ENCODE measurements around the gene NR1I2.

The NR1I2 gene

DNA sequence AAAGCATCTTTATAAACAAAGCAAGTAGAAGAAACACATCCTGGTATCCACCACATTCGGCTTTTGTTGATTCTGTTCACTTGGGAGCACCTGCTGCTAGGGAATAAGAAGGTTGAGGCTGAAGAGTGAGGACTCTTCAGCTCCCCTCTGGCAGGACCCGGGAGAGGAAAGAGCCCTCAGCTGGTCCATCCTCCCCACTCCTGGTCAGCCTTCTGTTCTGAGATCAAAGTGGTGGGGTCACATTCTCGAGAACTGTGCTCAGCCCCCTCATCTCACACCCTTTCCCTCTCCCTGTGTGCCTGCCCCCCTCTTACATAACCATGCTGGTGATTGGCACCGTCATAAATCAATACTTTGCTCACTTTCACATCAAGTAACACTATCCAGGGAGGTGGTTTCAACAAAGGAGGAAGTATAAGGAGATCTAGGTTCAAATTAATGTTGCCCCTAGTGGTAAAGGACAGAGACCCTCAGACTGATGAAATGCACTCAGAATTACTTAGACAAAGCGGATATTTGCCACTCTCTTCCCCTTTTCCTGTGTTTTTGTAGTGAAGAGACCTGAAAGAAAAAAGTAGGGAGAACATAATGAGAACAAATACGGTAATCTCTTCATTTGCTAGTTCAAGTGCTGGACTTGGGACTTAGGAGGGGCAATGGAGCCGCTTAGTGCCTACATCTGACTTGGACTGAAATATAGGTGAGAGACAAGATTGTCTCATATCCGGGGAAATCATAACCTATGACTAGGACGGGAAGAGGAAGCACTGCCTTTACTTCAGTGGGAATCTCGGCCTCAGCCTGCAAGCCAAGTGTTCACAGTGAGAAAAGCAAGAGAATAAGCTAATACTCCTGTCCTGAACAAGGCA lies at the start of gene NR1I2:
Gene NR1I2, plus strand, starts transcription at position 772 of the 869 bp plus-strand sequence.
- in situ Hi-C loops (cut with HindIII; ENCODE audit: low sequenced_read_pairs), result no loop called here

DNA sequence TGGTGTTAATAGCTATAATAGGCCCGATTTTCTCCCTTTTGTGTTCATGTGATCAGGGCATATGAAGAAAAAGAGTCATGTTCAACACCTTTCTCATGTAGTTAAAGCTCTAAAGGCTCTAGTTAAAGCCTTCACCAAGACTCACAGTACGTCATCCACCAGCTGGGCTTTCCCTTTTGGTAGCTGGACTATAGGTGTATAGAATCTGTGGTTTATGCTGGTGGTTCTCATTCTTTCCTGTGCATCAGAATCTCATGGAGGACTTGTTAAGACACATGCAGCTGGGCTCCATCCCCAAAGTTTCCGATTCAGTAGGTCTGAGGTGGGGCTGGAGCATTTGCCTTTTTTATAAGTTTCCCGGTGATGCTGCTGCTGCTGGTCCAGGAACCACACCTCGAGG lies 48.1 kb upstream of the NR1I2 start:
- in situ Hi-C loops (cut with HindIII; ENCODE audit: low sequenced_read_pairs), result no loop called here

DNA sequence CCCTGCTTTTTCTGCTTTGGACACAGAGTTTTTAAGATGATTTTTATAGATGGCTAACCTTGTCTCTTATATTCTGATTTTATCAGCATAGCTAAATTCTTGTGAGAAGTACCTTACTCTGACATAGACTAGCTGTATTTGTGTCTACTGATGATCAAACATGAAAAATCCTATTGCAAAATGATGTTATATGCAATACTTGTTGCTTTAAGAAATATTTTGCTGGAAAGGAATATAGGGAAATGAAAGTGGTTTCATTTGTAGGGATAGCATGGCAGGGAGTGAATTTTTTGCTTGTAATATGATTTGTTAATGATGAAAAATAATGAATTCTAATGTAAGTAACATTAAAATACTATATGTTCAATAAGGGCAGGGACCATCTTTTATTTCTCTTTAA lies 43.2 kb upstream of the NR1I2 start:
- in situ Hi-C loops (cut with HindIII; ENCODE audit: low sequenced_read_pairs), result no loop called here

DNA sequence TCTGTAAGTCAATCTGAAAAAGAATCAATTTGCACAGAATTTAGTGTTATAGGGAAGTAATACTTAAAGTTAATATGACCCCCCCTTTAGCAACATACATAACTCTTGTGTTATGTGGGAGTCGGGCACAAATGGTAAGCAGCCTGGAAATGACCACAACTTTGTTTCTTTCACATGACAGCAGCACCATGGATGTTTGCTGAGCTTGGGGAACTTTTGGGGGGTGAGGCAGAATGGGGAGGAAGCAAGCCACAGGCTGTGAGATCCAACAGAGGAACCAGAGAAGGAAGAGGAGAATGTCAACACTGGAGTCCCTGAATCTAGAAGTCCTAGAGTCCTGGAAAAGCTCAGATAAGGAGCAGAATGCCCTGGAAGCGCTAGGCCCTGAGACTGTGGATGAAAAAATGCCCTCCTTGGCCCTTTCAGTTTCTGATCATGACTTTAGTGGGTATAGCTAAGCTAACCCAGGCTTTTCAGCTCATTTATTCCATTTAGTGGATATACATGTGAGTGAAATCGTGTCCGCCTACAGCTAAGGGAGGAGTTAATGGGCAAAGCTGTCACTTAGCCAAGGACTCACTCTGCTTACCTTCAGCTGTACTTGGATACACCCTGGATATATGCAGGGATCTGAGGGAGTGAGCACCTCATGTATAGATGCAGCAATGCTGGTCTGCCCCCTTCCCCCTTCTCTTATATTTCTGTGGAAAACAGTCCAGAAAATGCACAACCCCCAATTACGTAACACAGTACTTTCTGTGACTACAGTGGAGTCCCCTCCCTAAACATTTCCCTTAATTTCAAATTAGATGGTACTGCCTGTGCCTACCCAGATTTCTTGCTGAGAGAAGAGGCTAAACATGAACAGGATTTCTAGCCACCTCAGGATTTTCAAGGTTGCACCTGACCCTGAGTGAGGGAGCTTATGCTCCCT lies 40.0 kb upstream of the NR1I2 start:
- in situ Hi-C loops (cut with HindIII; ENCODE audit: low sequenced_read_pairs), result no loop called here

DNA sequence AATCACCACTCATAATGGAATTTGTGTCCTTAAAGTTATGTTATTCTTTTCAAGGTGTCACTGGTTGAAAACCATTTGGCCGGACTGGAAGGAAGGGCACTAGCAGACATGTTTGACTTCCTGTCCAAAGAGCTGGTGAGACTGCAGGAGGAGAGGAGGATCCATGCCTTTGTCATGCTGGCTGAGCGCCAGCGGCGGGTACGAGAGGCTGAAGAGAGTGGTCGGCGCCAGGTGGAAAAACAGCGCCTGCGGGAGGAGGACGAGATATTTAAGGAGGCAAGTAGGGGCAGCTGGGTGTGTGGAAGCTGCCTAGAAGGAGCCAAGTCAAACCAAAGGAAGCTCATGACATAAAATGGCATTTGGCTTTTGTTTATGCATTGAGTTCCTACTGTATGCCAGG lies 38.0 kb upstream of the NR1I2 start:
- in situ Hi-C loops (cut with HindIII; ENCODE audit: low sequenced_read_pairs), result no loop called here

DNA sequence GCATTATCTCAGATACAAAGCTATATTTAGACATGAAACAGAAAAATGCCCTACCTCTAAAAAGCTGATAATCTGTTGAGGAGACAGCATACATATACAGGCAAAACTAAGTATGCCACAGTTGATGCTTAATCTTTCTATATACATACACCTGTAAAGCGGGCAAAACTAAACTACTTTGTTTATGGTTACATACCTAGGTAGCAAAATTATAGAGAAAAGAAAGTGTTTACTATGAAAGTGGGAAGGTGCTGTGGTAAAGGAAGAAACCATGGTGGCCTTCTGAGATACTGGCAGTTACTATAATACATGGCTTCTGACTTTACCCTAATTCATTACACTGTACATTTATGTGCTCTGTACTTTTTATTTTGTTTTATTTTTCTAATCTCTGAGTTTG lies 36.0 kb upstream of the NR1I2 start:
- in situ Hi-C loops (cut with HindIII; ENCODE audit: low sequenced_read_pairs), result no loop called here

DNA sequence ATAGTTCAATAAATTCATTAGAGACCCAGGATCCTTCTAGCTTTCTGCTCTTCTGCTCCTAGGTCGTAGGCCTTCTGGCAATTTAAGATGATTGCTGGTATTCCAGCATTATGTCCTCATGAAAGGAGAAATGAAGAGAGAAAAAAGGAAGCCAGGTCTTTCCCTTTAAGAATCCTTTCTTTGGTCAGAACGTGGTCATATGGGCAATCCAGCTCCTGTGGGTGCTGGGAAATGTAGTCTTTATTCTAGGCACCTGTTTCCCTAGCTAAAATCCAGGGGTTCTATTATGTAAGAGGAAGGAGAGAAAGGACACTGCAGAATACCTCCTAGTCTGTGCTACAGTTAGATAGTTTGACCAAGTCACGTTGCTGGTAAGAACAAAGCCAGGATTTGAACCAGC lies 35.5 kb upstream of the NR1I2 start:
- in situ Hi-C loops (cut with HindIII; ENCODE audit: low sequenced_read_pairs), result no loop called here

DNA sequence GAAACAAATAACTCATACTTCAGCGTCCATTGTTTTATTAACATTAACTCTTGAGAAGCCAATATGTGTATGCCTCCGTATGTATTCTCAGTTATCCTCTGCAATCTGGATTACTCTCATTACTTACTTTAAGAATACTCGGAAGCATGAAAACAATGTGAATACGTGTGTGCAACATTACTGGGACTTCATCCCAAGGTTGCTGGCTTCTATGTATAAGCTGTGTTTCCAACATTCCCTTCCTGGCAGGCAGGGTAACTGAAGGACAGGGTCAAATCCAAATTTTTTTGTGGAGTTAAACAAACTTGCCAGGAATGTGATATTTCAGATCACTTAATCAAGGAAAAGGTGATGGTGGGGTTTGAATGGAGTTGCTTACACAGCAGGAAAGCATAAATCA lies 34.5 kb upstream of the NR1I2 start:
- in situ Hi-C loops (cut with HindIII; ENCODE audit: low sequenced_read_pairs), result no loop called here

DNA sequence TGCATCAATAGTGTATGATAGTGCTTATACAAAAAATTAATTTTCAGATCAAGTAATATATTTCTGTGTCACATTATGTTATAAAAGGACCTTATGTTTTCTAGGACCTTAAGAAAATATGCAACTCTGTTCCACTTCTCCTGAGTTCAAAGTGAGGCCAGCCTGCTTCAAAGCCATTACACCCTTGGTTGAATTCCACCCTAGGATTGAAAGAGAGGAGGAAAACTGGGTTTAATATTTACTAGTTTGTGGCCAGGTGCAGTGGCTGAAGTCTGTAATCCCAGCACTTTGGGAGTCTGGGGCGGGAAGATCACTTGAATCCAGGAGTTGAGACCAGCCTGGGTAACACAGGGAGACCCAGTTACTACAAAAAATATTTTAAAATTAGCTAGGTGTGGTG lies 32.9 kb upstream of the NR1I2 start:
- in situ Hi-C loops (cut with HindIII; ENCODE audit: low sequenced_read_pairs), result no loop called here

DNA sequence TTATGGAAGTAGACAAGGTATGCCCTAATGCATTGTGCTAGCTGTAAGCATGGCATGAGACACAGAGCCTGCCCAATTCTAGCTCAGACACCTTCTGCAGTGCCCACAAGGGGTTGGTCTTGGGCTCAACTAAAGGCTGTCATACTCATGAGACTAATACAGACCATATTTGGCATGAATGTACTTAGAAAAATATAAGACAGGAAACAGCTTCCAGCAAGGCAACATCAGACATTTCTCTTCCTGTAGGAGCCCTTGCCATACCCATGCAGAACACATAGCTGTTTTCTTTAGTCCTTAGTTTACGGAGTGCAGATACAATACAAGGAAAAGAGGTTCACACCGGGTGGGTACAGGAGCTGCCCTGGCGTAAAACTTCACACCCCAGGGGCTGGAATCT lies 30.5 kb upstream of the NR1I2 start:
- in situ Hi-C loops (cut with HindIII; ENCODE audit: low sequenced_read_pairs), result no loop called here

DNA sequence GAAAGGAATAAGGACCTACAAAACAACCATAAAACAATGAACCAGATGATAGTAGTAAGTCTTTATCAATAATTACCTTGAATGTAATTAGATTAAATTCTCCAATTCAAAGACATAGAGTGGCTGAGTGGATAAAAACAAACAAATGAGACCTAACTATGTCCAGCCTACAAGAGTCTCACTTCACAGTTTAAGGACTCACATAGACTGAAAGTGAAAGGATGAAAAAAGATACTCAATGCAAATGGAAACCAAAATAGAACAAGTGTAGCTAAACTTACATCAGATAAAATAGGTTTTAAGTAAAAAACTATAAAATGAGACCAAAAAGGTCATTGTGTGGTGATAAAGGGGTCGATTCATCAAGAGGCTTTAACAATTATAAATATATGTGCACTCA lies 21.9 kb upstream of the NR1I2 start:
- in situ Hi-C loops (cut with HindIII; ENCODE audit: low sequenced_read_pairs), result no loop called here

DNA sequence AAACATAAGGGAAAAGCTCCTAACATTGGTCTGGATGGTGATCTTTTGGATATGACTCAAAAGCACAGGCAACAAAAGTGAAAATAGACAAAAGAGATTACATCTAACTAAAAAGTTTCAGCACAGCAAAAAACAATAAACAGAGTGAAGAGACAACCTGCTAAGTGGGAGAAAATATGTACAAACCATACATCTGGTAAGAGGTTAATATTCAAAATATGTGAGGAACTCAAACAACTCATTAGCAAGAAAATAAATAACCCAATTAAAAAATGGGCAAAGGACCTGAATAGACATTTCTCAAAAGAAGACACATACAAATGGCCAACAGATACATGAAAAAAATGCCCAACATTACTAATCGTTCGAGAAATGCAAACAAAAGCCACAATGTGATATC lies 19.0 kb upstream of the NR1I2 start:
- in situ Hi-C loops (cut with HindIII; ENCODE audit: low sequenced_read_pairs), result no loop called here

DNA sequence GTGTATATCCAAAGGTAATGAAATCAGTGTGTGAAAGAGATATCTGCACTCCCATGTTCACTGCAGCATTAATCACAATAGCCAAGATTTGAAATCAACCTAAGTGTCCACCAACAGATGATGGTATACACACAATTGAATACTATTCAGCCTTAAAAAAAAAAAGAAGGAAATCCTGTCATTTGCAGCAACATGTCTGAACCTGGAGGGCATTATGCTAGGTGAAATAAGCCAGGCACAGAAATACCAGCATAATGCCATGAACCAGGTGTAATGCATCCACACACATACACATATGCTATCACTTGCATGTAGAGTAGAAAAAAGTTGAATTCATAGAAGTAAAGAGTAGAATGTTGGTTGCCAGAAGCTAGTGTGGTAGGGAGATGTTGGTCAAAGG lies 18.4 kb upstream of the NR1I2 start:
- in situ Hi-C loops (cut with HindIII; ENCODE audit: low sequenced_read_pairs), result no loop called here

DNA sequence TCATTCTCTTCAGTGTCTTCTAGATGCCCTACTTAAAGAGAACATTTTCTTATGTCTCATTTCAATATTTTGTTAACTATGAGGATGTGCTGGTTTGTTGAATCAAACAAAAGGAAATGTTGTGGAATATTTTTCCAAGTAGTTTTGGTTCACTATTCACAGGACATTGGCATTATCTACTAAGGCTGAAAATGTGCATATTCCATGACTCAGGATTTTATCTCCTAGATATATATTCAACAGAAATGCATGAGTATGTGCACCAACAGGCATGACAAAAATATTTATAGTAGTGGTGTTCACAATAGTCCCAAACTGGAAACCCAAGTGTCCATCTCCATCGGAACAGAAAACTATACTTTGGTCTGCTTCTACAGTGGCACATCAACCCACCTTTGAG lies 16.7 kb upstream of the NR1I2 start:
- in situ Hi-C loops (cut with HindIII; ENCODE audit: low sequenced_read_pairs), result no loop called here

DNA sequence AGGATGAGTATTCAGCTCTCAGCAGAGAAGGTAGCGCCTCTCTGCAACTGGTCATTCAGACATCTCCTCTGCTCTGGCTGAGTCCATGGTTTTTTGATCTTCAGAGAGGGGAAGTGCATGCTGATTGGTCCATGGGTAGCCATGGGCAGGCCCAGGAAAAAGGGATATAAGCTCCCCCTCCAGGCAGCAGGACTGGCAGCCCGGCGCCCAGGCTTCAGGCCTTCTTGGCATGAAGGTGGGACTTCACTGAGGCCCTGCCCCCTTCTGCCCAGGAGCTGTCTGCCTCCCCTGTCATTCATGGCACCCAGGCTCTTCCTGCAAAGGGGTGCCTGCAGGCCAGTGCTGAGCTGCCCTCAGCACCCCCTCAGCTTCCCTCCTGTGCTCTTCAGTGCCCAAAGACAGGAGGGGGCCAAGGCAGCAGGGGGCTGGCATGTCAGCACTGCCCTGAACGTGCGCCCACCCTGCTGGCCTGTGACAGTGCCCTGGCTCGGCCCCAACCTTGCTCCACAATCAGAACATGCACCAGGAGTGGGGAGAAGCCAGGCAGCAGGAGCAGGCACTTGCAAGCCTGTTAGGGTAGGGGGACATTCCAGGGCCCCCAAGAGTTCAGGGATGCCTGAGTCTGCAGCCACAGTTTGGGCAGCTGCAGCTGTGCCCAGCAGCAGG lies 13.8 kb upstream of the NR1I2 start:
- in situ Hi-C loops (cut with HindIII; ENCODE audit: low sequenced_read_pairs), result no loop called here

DNA sequence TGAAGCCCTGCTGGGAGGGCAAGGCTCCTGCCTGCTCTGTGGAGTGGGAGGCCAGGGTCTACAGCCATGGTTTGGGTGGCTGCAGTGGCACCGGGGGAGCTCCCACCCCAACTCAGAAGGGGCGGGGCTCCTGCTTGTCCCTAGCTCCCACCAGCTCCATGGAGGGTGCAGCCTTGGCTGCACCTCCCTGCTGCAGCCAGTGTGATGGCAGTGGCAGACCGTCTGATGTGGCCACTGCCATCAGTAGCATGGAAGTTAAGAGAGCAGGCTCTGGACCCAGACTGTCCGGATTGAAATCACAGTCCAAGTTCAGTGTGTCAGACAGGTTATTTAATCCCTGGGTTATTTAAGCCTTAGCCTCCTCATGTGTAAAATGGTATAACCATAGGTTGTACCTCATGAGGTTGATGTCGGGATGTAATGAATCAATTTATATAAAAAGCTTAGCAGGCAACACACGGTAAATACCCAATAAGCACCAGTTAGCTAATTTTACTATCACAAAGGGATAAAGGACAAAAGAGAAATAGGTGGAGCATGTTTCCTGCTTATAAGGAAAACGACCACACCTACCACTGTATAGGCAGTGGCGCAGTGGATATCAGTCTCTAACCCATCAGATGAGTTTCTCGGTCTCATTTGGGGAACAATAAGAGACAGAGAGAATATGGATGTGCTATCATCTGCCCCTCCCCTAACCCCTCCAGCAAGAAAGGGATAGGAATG lies 13.1 kb upstream of the NR1I2 start:
- in situ Hi-C loops (cut with HindIII; ENCODE audit: low sequenced_read_pairs), result no loop called here

DNA sequence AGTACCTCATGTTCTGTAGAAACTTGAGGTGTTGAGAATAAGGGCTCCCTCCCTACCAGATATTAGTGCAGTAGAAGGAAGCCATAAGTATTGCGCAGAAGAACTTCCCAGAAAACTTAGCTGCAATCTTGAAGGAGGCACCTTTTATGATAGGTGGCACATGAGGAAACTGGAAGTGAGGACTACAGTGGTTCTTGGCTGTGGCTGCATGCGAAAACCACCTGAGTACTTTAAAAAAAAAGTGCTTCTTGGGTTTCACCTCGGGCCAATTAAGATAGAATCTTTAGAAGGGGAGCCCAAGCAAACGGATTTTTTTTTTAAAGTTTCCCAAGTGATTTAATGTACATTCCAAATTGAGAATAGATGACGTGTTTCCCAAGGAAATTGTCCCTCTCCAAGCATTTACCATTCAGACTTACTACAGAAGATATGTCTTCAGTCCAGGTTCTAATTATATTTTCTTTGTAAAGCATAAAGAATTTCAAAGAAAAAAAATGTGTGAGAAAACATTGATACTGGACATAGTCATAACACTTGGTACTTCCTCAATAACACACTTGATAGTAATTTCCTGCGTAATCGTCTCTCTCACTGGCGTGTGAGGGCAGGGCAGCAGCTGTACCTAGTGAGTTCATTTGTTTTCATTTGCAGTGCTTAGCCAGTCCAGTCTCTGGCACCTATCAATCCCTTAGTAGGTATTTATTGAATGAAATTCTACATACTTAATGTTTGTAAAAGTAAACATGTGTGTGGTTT lies 12.3 kb upstream of the NR1I2 start:
- in situ Hi-C loops (cut with HindIII; ENCODE audit: low sequenced_read_pairs), result no loop called here

DNA sequence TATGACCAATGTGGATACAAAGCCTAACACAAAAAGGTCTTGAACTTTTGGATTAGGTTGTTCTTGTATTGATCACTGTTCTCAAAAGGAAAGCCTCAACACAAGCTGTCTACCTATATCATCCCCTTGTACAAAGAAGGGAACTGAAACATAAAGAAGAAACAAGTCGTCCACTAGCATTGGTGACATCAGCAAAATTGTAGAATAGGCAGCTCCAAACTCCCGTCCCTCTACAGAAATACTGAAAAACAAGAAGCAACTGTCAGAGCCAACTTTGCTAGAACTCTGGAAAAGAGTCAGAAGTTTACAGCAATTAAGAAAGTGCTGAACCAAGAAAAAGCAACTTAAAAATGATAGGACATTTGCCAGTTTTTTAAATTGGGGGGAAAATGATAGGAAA lies 7.5 kb upstream of the NR1I2 start:
- in situ Hi-C loops (cut with HindIII; ENCODE audit: low sequenced_read_pairs), result no loop called here

DNA sequence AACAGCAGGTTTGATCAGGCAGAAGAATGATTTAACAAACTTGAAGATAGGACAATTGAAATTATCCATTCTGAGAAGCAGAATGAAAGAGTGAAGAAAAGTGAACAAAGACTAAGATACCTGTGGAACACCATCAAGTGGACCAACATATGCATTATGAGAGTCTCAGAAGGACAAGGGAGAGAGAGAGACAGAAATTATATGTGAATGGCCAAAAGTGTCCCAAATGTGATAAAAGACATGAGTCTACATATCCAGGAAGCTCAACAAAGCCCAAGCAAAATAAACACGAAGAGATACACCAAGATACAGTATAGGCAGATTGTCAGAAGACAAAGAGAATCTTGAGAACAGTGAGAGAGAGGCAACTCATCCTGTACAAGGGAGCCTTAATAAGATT lies 5.6 kb upstream of the NR1I2 start:
- in situ Hi-C loops (cut with HindIII; ENCODE audit: low sequenced_read_pairs), result no loop called here

DNA sequence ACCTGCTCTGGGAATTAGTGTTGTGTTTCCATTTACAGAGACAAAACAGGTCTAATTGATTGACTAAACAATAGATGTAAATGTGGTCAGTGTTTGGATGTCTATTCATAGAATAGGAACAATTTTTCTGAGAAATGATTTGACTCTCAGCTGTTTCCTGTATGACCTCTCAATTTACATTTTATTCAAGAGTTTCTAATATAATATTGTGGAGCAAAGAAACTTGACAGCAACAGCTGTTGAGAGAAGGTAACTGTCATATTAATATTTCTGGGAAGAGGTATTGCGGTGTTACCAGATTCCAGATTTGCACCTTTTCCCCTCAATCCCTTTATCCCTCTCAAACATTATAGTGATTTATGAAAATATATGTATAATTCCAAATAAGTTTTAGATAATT lies 3.7 kb upstream of the NR1I2 start:
- in situ Hi-C loops (cut with HindIII; ENCODE audit: low sequenced_read_pairs), result no loop called here
